ENCODE data around the gene EIF4G3.

The EIF4G3 gene

GRCh38 chr1:20771780-20772179 is 404.9 kb downstream of the EIF4G3 start:
- H3K27me3 ChIP-seq (ENCODE audit: insufficient read depth, low read depth, severe bottlenecking) = no peaks in the 10 kb centered on the region
- no peak overlapping the region for H3K4me3 ChIP-seq (ENCODE audit: low read depth, low read length)
- DNase-seq = no peak
- H3K9me3 ChIP-seq (ENCODE audit: severe bottlenecking) = no peaks in the 10 kb centered on the region
- no peak overlapping the region for H3K27ac ChIP-seq
- H3K36me3 ChIP-seq = peaks cover 98% of the 10 kb centered on the region
- TF ChIP-seq CTCF (IDR thresholded peaks at IDR 0.05; ENCODE audit: low read depth, low read length) = no peak

GRCh38 chr1:20770314-20771087 is 406.2 kb downstream of the EIF4G3 start:
- H3K4me3 ChIP-seq (ENCODE audit: low read depth, low read length) = no peak overlapping the region
- H3K9me3 ChIP-seq (ENCODE audit: severe bottlenecking) = no peaks in the 10 kb centered on the region
- no peak overlapping the region for H3K27ac ChIP-seq
- H3K27me3 ChIP-seq (ENCODE audit: insufficient read depth, low read depth, severe bottlenecking) = no peaks in the 10 kb centered on the region
- no peak for DNase-seq
- TF ChIP-seq CTCF (IDR thresholded peaks at IDR 0.05; ENCODE audit: low read depth, low read length) = no peak
- H3K36me3 ChIP-seq = peaks cover 99% of the 10 kb centered on the region

GRCh38 chr1:20767271-20767670 is 409.4 kb downstream of the EIF4G3 start:
- Histone ChIP-seq H3K36me3 (peaks cover 97% of the 10 kb centered on the region), H3K4me3 (ENCODE audit: low read depth, low read length) (no peak overlapping the region), H3K9me3 (ENCODE audit: severe bottlenecking) (no peaks in the 10 kb centered on the region), H3K27ac (no peak overlapping the region), H3K27me3 (ENCODE audit: insufficient read depth, low read depth, severe bottlenecking) (no peaks in the 10 kb centered on the region)
- TF ChIP-seq CTCF (IDR thresholded peaks at IDR 0.05; ENCODE audit: low read depth, low read length) = no peak
- DNase-seq = no peak

- TF ChIP-seq CTCF (IDR thresholded peaks at IDR 0.05; ENCODE audit: low read depth, low read length) = no peak
- Histone ChIP-seq H3K27me3 (ENCODE audit: insufficient read depth, low read depth, severe bottlenecking) (no peaks in the 10 kb centered on the region), H3K36me3 (peaks cover 96% of the 10 kb centered on the region), H3K27ac (no peak overlapping the region), H3K4me3 (ENCODE audit: low read depth, low read length) (no peak overlapping the region), H3K9me3 (ENCODE audit: severe bottlenecking) (no peaks in the 10 kb centered on the region)
- DNase-seq = no peak
These were observed 413.3 kb downstream of the EIF4G3 start for GRCh38 chr1:20763417-20763816.

- TF ChIP-seq CTCF (IDR thresholded peaks at IDR 0.05; ENCODE audit: low read depth, low read length) = no peak
- no peak overlapping the region for H3K27ac ChIP-seq
- H3K27me3 ChIP-seq (ENCODE audit: insufficient read depth, low read depth, severe bottlenecking) = no peaks in the 10 kb centered on the region
- peaks cover 97% of the 10 kb centered on the region for H3K36me3 ChIP-seq
- DNase-seq = no peak
- H3K4me3 ChIP-seq (ENCODE audit: low read depth, low read length) = no peak overlapping the region
- H3K9me3 ChIP-seq (ENCODE audit: severe bottlenecking) = no peaks in the 10 kb centered on the region
These were observed 416.4 kb downstream of the EIF4G3 start for GRCh38 chr1:20760322-20760721.
